Breast epithelium (tissue), 4 donors: ENCODE measurements around the gene FJX1. TPM values are rescaled to one million over a fixed set of nuclear protein-coding genes. Genes with fewer than 3 reads are reported as not detected.

Source experiments
- DNase-seq, 2 donors: peaks; one replicate each; pipeline ENCODE4 v3.0.0-alpha.2; 2019; ENCODE audit warnings: low spot score in 2 of 2
- H3K27ac ChIP-seq, 2 donors: fragments of 200-600 bp; sonication (generic) in 1 of 2; one replicate each; pipeline ENCODE4 v1.5.1; 2016 to 2019; ENCODE audit warnings: mild to moderate bottlenecking in 1 of 2
- H3K27me3 ChIP-seq, 2 donors: fragments of 200-600 bp; sonication (generic) in 1 of 2; one replicate each; pipeline versions ENCODE4 v1.5.1 to v1.6.0; 2017 to 2019; ENCODE audit warnings: control low read depth in 1 of 2, mild to moderate bottlenecking in 1 of 2
- H3K36me3 ChIP-seq: fragments of 200-600 bp; one replicate; pipeline ENCODE4 v1.5.1; 2019
- H3K4me1 ChIP-seq, 2 donors: fragments of 200-600 bp; sonication (generic); one replicate each; pipeline ENCODE4 v1.5.1; 2016 to 2019; ENCODE audit warnings: control low read depth in 1 of 2
- H3K4me3 ChIP-seq, 3 donors: fragments of 200-600 bp; sonication (generic); 1 replicate in 2 of 3; 2 replicates in 1 of 3; pipeline ENCODE4 v1.5.1; 2016 to 2019; ENCODE audit warnings: mild to moderate bottlenecking in 3 of 3, moderate library complexity in 2 of 3
- H3K9me3 ChIP-seq, 2 donors: fragments of 200-600 bp; sonication (generic) in 1 of 2; one replicate each; pipeline ENCODE4 v1.5.1; 2016 to 2019; ENCODE audit warnings: control low read depth in 1 of 2
- CTCF ChIP-seq, 3 donors: fragments of 450-650 bp; IDR thresholded peaks; one replicate each; pipeline ENCODE4 v1.5.1; 2016 to 2017; ENCODE audit warnings: antibody characterized with exemption in 3 of 3, mild to moderate bottlenecking in 3 of 3, moderate library complexity in 3 of 3
- POLR2A ChIP-seq: fragments of 450-650 bp; IDR thresholded peaks from one replicate; pipeline ENCODE4 v1.6.1; 2016; ENCODE audit warnings: antibody characterized with exemption, mild to moderate bottlenecking, moderate library complexity
- POLR2AphosphoS5 ChIP-seq, 3 donors: sonication (generic); formaldehyde crosslinking; IDR thresholded peaks; one replicate each; pipeline ENCODE4 v1.6.1; 2017; ENCODE audit warnings: antibody characterized with exemption in 3 of 3
- intact Hi-C: fragments of 100-400 bp; cut with DNase I; formaldehyde crosslinking; loops from one replicate; pipeline ENCODE4 v1.15.1; 2023; ENCODE audit warnings: low total_unique reads
- total RNA-seq, 3 donors: library from RNA; depleted of rRNA; stranded (reverse); fragments of >200 nt; gene quantifications; one replicate each; pipeline ENCODE4 v1.1.0, GENCODE V29; 2016

FJX1 gene
- total RNA-seq, 3 donors from 2014 or later, result 1.1 to 12.1 (median 8.3) TPM

GRCh38 chr11:35633827-35634423, 15.7 kb downstream of the FJX1 start:
- no peak overlapping the region for H3K27ac ChIP-seq
- H3K27me3 ChIP-seq, result no peaks in the 10 kb centered on the region
- intact Hi-C loops, result no loop called here
- H3K36me3 ChIP-seq, result no peaks in the 10 kb centered on the region
- TF ChIP-seq POLR2AphosphoS5 (IDR thresholded peaks at IDR 0.05) (no peak), CTCF (IDR thresholded peaks at IDR 0.05) (no peak), POLR2A (no peak)
- no peaks in the 10 kb centered on the region for H3K9me3 ChIP-seq
- no peaks in the 10 kb centered on the region for H3K4me1 ChIP-seq
- no peak for DNase-seq
- H3K4me3 ChIP-seq, result no peak overlapping the region

- TF ChIP-seq CTCF (IDR thresholded peaks at IDR 0.05) (no peak), POLR2AphosphoS5 (IDR thresholded peaks at IDR 0.05) (no peak), POLR2A (no peak)
- Histone ChIP-seq H3K9me3 (no peaks in the 10 kb centered on the region), H3K27me3 (no peaks in the 10 kb centered on the region), H3K4me1 (no peaks in the 10 kb centered on the region), H3K27ac (no peak overlapping the region), H3K36me3 (no peaks in the 10 kb centered on the region), H3K4me3 (no peak overlapping the region)
- DNase-seq, result no peak
- intact Hi-C loops, result no loop called here
Observed at GRCh38 chr11:35635933-35636332, 17.7 kb downstream of the FJX1 start.

- Histone ChIP-seq H3K27ac (no peak overlapping the region), H3K27me3 (no peaks in the 10 kb centered on the region), H3K9me3 (no peaks in the 10 kb centered on the region), H3K36me3 (no peaks in the 10 kb centered on the region), H3K4me1 (no peaks in the 10 kb centered on the region), H3K4me3 (no peak overlapping the region)
- TF ChIP-seq POLR2AphosphoS5 (IDR thresholded peaks at IDR 0.05), result no peak
- DNase-seq, result no peak
- intact Hi-C loops, result no loop called here
Observed at GRCh38 chr11:35639591-35640179, 21.4 kb downstream of the FJX1 start.

GRCh38 chr11:35641171-35641897, 23.1 kb downstream of the FJX1 start:
- DNase-seq, result no peak
- Histone ChIP-seq H3K4me3 (no peak overlapping the region), H3K27ac (no peak overlapping the region), H3K9me3 (no peaks in the 10 kb centered on the region), H3K36me3 (no peaks in the 10 kb centered on the region), H3K27me3 (no peaks in the 10 kb centered on the region), H3K4me1 (no peaks in the 10 kb centered on the region)
- no peak for TF ChIP-seq CTCF (IDR thresholded peaks at IDR 0.05)
- TF ChIP-seq POLR2A, result no peak
- no peak for TF ChIP-seq POLR2AphosphoS5 (IDR thresholded peaks at IDR 0.05)
- intact Hi-C loops, result no loop called here

GRCh38 chr11:35641964-35642363, 23.7 kb downstream of the FJX1 start:
- no peaks in the 10 kb centered on the region for H3K4me1 ChIP-seq

More at GRCh38 chr11:35641964-35642363, 23.7 kb downstream of the FJX1 start:
- H3K27me3 ChIP-seq, result no peaks in the 10 kb centered on the region
- intact Hi-C loops, result no loop called here
- no peaks in the 10 kb centered on the region for H3K36me3 ChIP-seq
- no peak overlapping the region for H3K4me3 ChIP-seq
- TF ChIP-seq POLR2A (no peak), CTCF (IDR thresholded peaks at IDR 0.05) (no peak), POLR2AphosphoS5 (IDR thresholded peaks at IDR 0.05) (no peak)
- H3K27ac ChIP-seq, result no peak overlapping the region
- no peaks in the 10 kb centered on the region for H3K9me3 ChIP-seq
- DNase-seq, result no peak
